AG10803 (cell line): ENCODE results near the gene EDAR.

Experiments
- DNase-seq: peaks from one replicate; pipeline ENCODE4 v3.0.0; 2010; ENCODE audit warnings: low read depth
- H3K4me3 ChIP-seq: 2 replicates; pipeline ENCODE4 v1.5.1; 2011; ENCODE audit warnings: mild to moderate bottlenecking, low read length, control low read depth
- CTCF ChIP-seq: conservative IDR thresholded peaks from 2 replicates; pipeline ENCODE4 v1.5.1; 2011; ENCODE audit warnings: mild to moderate bottlenecking, low read length, control low read depth, inconsistent platforms

The EDAR gene

GRCh38 chr2:108968619-108969018 is 20.4 kb downstream of the EDAR start:
- DNase-seq: no peak
- no peak overlapping the region for H3K4me3 ChIP-seq
- TF ChIP-seq CTCF: no peak

GRCh38 chr2:108967757-108968156 is 21.3 kb downstream of the EDAR start:
- no peak for DNase-seq
- no peak overlapping the region for H3K4me3 ChIP-seq

GRCh38 chr2:108965540-108966289 is 23.3 kb downstream of the EDAR start:
- no peak for TF ChIP-seq CTCF
- DNase-seq: no peak
- H3K4me3 ChIP-seq: no peak overlapping the region

More at GRCh38 chr2:108967757-108968156, 21.3 kb downstream of the EDAR start:
- TF ChIP-seq CTCF: no peak

GRCh38 chr2:108963057-108963456 is 26.0 kb downstream of the EDAR start:
- H3K4me3 ChIP-seq: no peak overlapping the region
- TF ChIP-seq CTCF: no peak
- DNase-seq: no peak

GRCh38 chr2:108961796-108962195 is 27.2 kb downstream of the EDAR start:
- DNase-seq: no peak
- no peak overlapping the region for H3K4me3 ChIP-seq
- no peak for TF ChIP-seq CTCF

GRCh38 chr2:108960006-108960405 is 29.0 kb downstream of the EDAR start:
- TF ChIP-seq CTCF: no peak
- DNase-seq: no peak
- H3K4me3 ChIP-seq: no peak overlapping the region

GRCh38 chr2:108959401-108959800 is 29.6 kb downstream of the EDAR start:
- no peak overlapping the region for H3K4me3 ChIP-seq
- DNase-seq: no peak
- TF ChIP-seq CTCF: no peak
